ENCODE data around the gene PLEKHH3.
A peak's percentile ranks its signal among the peaks of the same experiment; 100 is the strongest.

The PLEKHH3 gene

GRCh38 chr17:42686520-42687128 is 9.8 kb upstream of the PLEKHH3 start:
- no peak for DNase-seq

GRCh38 chr17:42685831-42686230 is 9.0 kb upstream of the PLEKHH3 start:
- DNase-seq, result no peak

GRCh38 chr17:42684929-42685556 is 8.2 kb upstream of the PLEKHH3 start:
- DNase-seq, result no peak

GRCh38 chr17:42683407-42684034 is 6.7 kb upstream of the PLEKHH3 start:
- peak; percentile 36 for DNase-seq

GRCh38 chr17:42682722-42683403 is 6.1 kb upstream of the PLEKHH3 start:
- peak; percentile 51 for DNase-seq

GRCh38 chr17:42681976-42682721 is 5.4 kb upstream of the PLEKHH3 start, which contains the start of gene CNTNAP1:
CNTNAP1 (plus strand) TSS chr17:42682531; CDS start chr17:42682830, 299 bp downstream.
- DNase-seq, result peak; percentile 51

- DNase-seq, result no peak
These were observed 3.6 kb upstream of the PLEKHH3 start for GRCh38 chr17:42680331-42680808.

- peak; percentile 81 for DNase-seq
These were observed 2.9 kb upstream of the PLEKHH3 start for GRCh38 chr17:42679492-42680330.

GRCh38 chr17:42678951-42679491 is 2.2 kb upstream of the PLEKHH3 start:
- DNase-seq, result peak; percentile 58

GRCh38 chr17:42677921-42678781 is 1.4 kb upstream of the PLEKHH3 start:
- peak; percentile 85 for DNase-seq

- DNase-seq, result peak; percentile 100
These were observed 441 bp upstream of the PLEKHH3 start for GRCh38 chr17:42677012-42677857.

- DNase-seq, result no peak
These were observed 800 bp downstream of the PLEKHH3 start for GRCh38 chr17:42675965-42676423.

GRCh38 chr17:42675348-42675964 is 1.3 kb downstream of the PLEKHH3 start:
- DNase-seq, result no peak

GRCh38 chr17:42674755-42675347 is 1.9 kb downstream of the PLEKHH3 start:
- DNase-seq, result no peak

- DNase-seq, result no peak
These were observed 2.7 kb downstream of the PLEKHH3 start for GRCh38 chr17:42673885-42674754.

GRCh38 chr17:42673266-42673884 is 3.4 kb downstream of the PLEKHH3 start:
- DNase-seq, result no peak

- DNase-seq, result no peak
These were observed 4.8 kb downstream of the PLEKHH3 start for GRCh38 chr17:42672038-42672437.
